Measurements from ENCODE around the gene BATF3.

DNA sequence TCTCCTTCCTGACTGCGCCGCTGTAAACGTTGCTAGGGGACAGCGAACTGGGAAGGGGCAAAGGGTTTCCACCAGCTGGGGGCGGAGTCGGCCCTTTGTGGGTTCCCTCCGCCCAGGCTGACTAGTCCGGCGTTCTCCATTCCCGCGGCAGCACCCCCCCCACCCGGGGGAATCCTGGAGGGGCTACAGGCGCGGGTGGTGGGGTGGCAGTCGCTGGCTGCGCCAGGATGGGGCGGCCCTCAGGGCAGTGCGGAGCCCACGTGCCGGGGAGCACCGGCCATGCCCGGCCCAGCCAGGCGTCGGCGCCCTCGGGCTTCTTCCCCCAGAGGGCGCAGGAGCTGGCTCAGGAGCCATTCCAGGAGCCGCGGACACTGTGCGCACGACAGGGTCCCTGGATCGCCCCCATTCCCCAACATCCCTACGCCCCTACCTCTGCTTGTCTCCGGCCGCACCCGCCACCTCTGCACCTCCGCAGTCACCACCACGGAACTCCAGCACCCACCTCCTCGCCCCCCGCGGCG, 476 bp downstream of the BATF3 start:
- TF ChIP-seq EZH2 (IDR thresholded peaks at IDR 0.05; ENCODE audit: insufficient read depth, poor library complexity, severe bottlenecking) (no peak), EZH2phosphoT487 (IDR thresholded peaks at IDR 0.05; ENCODE audit: insufficient read depth, low read depth) (no peak)
